ENCODE measurements around the gene LIPC.

GRCh38 chr15:58541410-58542087 is 109.8 kb downstream of the LIPC start:
- TF ChIP-seq EP300 (IDR thresholded peaks at IDR 0.05) (no peak), POLR2A (IDR thresholded peaks at IDR 0.05) (no peak), POLR2AphosphoS5 (IDR thresholded peaks at IDR 0.05) (no peak)

Measured in stomach (tissue), 4 donors.